ENCODE results near the gene C10orf90. TPM values are rescaled to one million over a fixed set of nuclear protein-coding genes. Genes with fewer than 3 reads are reported as not detected.

The C10orf90 gene
- total and polyA plus RNA-seq, 4 donors = 0.05 to 0.25 TPM; not detected in 2

GRCh38 chr10:126456632-126457031 is 213.9 kb downstream of the C10orf90 start:
- Histone ChIP-seq H3K9ac (ENCODE audit: low read depth in 1 of 2, low read length in 2 of 2) (no peak overlapping the region), H3K4me3 (ENCODE audit: low read depth in 1 of 3, low read length in 3 of 3) (no peak overlapping the region), H3K27me3 (ENCODE audit: control insufficient read depth in 4 of 4, insufficient read depth in 4 of 4, low read length in 3 of 4) (peaks cover 0 to 7% (median 0%) of the 10 kb centered on the region in 4 donors), H3K27ac (ENCODE audit: low read depth in 1 of 2, low read length in 2 of 2) (no peak overlapping the region), H3K36me3 (ENCODE audit: control insufficient read depth in 4 of 4, insufficient read depth in 3 of 4, low read depth in 1 of 4, low read length in 3 of 4) (no peaks in the 10 kb centered on the region), H3K4me1 (ENCODE audit: control insufficient read depth in 4 of 4, insufficient read depth in 4 of 4, low read length in 3 of 4) (no peaks in the 10 kb centered on the region), H3K9me3 (ENCODE audit: control insufficient read depth in 4 of 4, low read length in 3 of 4) (no peaks in the 10 kb centered on the region)
- 89% methylated on average over 5 of the region's 5 CpGs for whole genome bisulfite sequencing
- TF ChIP-seq FOXA2 (IDR thresholded peaks at IDR 0.05) (no peak), ATF3 (IDR thresholded peaks at IDR 0.05) (no peak), RAD21 (IDR thresholded peaks at IDR 0.05) (no peak)
- no peak for DNase-seq (ENCODE audit: low spot score)

GRCh38 chr10:126455766-126456405 is 214.6 kb downstream of the C10orf90 start:
- Histone ChIP-seq H3K9ac (ENCODE audit: low read depth in 1 of 2, low read length in 2 of 2) (no peak overlapping the region), H3K27ac (ENCODE audit: low read depth in 1 of 2, low read length in 2 of 2) (no peak overlapping the region), H3K9me3 (ENCODE audit: control insufficient read depth in 4 of 4, low read length in 3 of 4) (no peaks in the 10 kb centered on the region), H3K4me3 (ENCODE audit: low read depth in 1 of 3, low read length in 3 of 3) (no peak overlapping the region), H3K4me1 (ENCODE audit: control insufficient read depth in 4 of 4, insufficient read depth in 4 of 4, low read length in 3 of 4) (no peaks in the 10 kb centered on the region), H3K36me3 (ENCODE audit: control insufficient read depth in 4 of 4, insufficient read depth in 3 of 4, low read depth in 1 of 4, low read length in 3 of 4) (no peaks in the 10 kb centered on the region), H3K27me3 (ENCODE audit: control insufficient read depth in 4 of 4, insufficient read depth in 4 of 4, low read length in 3 of 4) (peaks cover 0 to 7% (median 0%) of the 10 kb centered on the region in 4 donors)
- WGBS = 73% methylated on average over 11 of the region's 11 CpGs
- DNase-seq (ENCODE audit: low spot score) = no peak
- TF ChIP-seq JUND (IDR thresholded peaks at IDR 0.05) (no peak), SP1 (IDR thresholded peaks at IDR 0.05) (no peak), RAD21 (IDR thresholded peaks at IDR 0.05) (no peak), ATF3 (IDR thresholded peaks at IDR 0.05) (no peak), HNF4G (IDR thresholded peaks at IDR 0.05) (no peak), REST (IDR thresholded peaks at IDR 0.05) (no peak), FOXA2 (IDR thresholded peaks at IDR 0.05) (no peak), ZBTB33 (IDR thresholded peaks at IDR 0.05) (no peak), MAX (IDR thresholded peaks at IDR 0.05) (no peak), CTCF (IDR thresholded peaks at IDR 0.05; ENCODE audit: low read depth, low read length, missing input control) (no peak), TAF1 (conservative IDR thresholded peaks at IDR 0.05) (no peak)

Data from liver (tissue), 9 donors.